HG03064 (cell line): Measurements from ENCODE around the gene TKT.

Source experiments
- ATAC-seq: cut with Tn5 transposase; IDR thresholded peaks from one replicate; pipeline ENCODE4 v1.9.1; 2021; ENCODE audit warnings: low read depth; ENCODE audit not compliant: unreplicated experiment

TKT gene

GRCh38 chr3:53183514-53183913, 72.3 kb downstream of the TKT start:
- no peak for ATAC-seq

GRCh38 chr3:53182764-53183355, 73.0 kb downstream of the TKT start:
- no peak for ATAC-seq

GRCh38 chr3:53181528-53181927, 74.3 kb downstream of the TKT start:
- no peak for ATAC-seq

- peak; percentile 21 for ATAC-seq
Observed at GRCh38 chr3:53181024-53181371, 74.8 kb downstream of the TKT start.

- ATAC-seq, result peak; percentile 89
Observed at GRCh38 chr3:53180305-53181023, 75.4 kb downstream of the TKT start.

- ATAC-seq, result no peak
Observed at GRCh38 chr3:53179580-53179979, 76.2 kb downstream of the TKT start.

- no peak for ATAC-seq
Observed at GRCh38 chr3:53178246-53178645, 77.6 kb downstream of the TKT start.

GRCh38 chr3:53175613-53176540, 79.9 kb downstream of the TKT start:
- no peak for ATAC-seq
